Activated CD4-positive, alpha-beta memory T cell treated with anti-CD3 and anti-CD28 coated beads, Interleukin-2, amount 10 ng/mL, durations not matched to agents 7 days and 5 days (primary cell): ENCODE results near the gene HERC6. TPM values are rescaled to one million over a fixed set of nuclear protein-coding genes. Genes with fewer than 3 reads are reported as not detected.

Source experiments
- CTCF ChIA-PET: fragments of 350-600 bp; sonication (Branson Sonifier 250); formaldehyde crosslinking; loops from one replicate; lab custom pipeline; 2021; ENCODE audit warnings: antibody characterized with exemption, inconsistent platforms; lab: Charles Lee
- POLR2A ChIA-PET: fragments of 350-600 bp; sonication (Branson Sonifier 250); formaldehyde crosslinking; loops from one replicate; lab custom pipeline; 2021; ENCODE audit warnings: antibody characterized with exemption; lab: Charles Lee
- DNase-seq: peaks from one replicate; pipeline ENCODE4 v3.0.0-alpha.2; 2020
- H3K27ac Mint-ChIP-seq: one replicate; pipeline ENCODE4 v1.8.0; 2021; ENCODE audit warnings: mild to moderate bottlenecking, mixed read lengths
- H3K27me3 Mint-ChIP-seq: one replicate; pipeline ENCODE4 v1.8.0; 2021; ENCODE audit warnings: mixed read lengths
- H3K36me3 Mint-ChIP-seq: one replicate; pipeline ENCODE4 v1.8.0; 2021; ENCODE audit warnings: low read depth, mixed read lengths
- H3K4me1 Mint-ChIP-seq: one replicate; pipeline ENCODE4 v1.8.0; 2021; ENCODE audit warnings: mixed read lengths
- H3K4me3 Mint-ChIP-seq: one replicate; pipeline ENCODE4 v1.8.0; 2021; ENCODE audit warnings: mild to moderate bottlenecking, mixed read lengths
- H3K9me3 Mint-ChIP-seq: one replicate; pipeline ENCODE4 v1.8.0; 2021; ENCODE audit warnings: mixed read lengths
- total RNA-seq, 2 experiments: library from RNA; stranded (reverse); gene quantifications; one replicate each; pipeline ENCODE4 v1.2.3, GENCODE V29; 2021

HERC6 gene
- total RNA-seq, 2 experiments from 2014 or later, result 47.5 to 49.0 TPM

GRCh38 chr4:88398381-88398780 is 19.7 kb downstream of the HERC6 start:
- POLR2A ChIA-PET, result no interaction called here

GRCh38 chr4:88409206-88409605 is 30.6 kb downstream of the HERC6 start:
- Mint-ChIP-seq H3K36me3 (peaks cover 77% of the 10 kb centered on the region), H3K27ac (no peak overlapping the region), H3K4me1 (peaks cover 7% of the 10 kb centered on the region), H3K4me3 (no peak overlapping the region), H3K27me3 (no peaks in the 10 kb centered on the region), H3K9me3 (no peaks in the 10 kb centered on the region)
- no peak for DNase-seq
- POLR2A ChIA-PET, result no interaction called here
- CTCF ChIA-PET, result no interaction called here

More at GRCh38 chr4:88398381-88398780, 19.7 kb downstream of the HERC6 start:
- H3K27ac Mint-ChIP-seq, result no peak overlapping the region
- CTCF ChIA-PET, result no interaction called here
- no peak for DNase-seq
- H3K4me3 Mint-ChIP-seq, result no peak overlapping the region
- H3K27me3 Mint-ChIP-seq, result no peaks in the 10 kb centered on the region
- peaks cover 41% of the 10 kb centered on the region for H3K36me3 Mint-ChIP-seq
- H3K9me3 Mint-ChIP-seq, result no peaks in the 10 kb centered on the region
- no peaks in the 10 kb centered on the region for H3K4me1 Mint-ChIP-seq

- Mint-ChIP-seq H3K4me3 (no peak overlapping the region), H3K27ac (no peak overlapping the region), H3K4me1 (peaks cover 7% of the 10 kb centered on the region), H3K9me3 (no peaks in the 10 kb centered on the region), H3K36me3 (peaks cover 79% of the 10 kb centered on the region), H3K27me3 (no peaks in the 10 kb centered on the region)
- ChIA-PET CTCF (no interaction called here), POLR2A (interaction anchor here (1.6 kb wide), 1 partner anchor 47 kb away, joined by 5 read pairs; the partner anchor contains the start of gene HERC5)
- no peak for DNase-seq
Observed at GRCh38 chr4:88409789-88410188, 31.1 kb downstream of the HERC6 start.

- Mint-ChIP-seq H3K4me1 (peaks cover 7% of the 10 kb centered on the region), H3K9me3 (no peaks in the 10 kb centered on the region)
- POLR2A ChIA-PET, result interaction anchor here (1.3 kb wide), 1 partner anchor 33 kb away, joined by 3 read pairs; the partner anchor contains the start of gene HERC6
Observed at GRCh38 chr4:88411491-88412096, 32.9 kb downstream of the HERC6 start.

GRCh38 chr4:88413801-88414200 is 35.1 kb downstream of the HERC6 start:
- no peaks in the 10 kb centered on the region for H3K27me3 Mint-ChIP-seq
- ChIA-PET CTCF (no interaction called here), POLR2A (no interaction called here)
- no peaks in the 10 kb centered on the region for H3K9me3 Mint-ChIP-seq
- H3K27ac Mint-ChIP-seq, result no peak overlapping the region
- peaks cover 7% of the 10 kb centered on the region for H3K4me1 Mint-ChIP-seq
- H3K4me3 Mint-ChIP-seq, result no peak overlapping the region
- peaks cover 80% of the 10 kb centered on the region for H3K36me3 Mint-ChIP-seq
- no peak for DNase-seq

More at GRCh38 chr4:88411491-88412096, 32.9 kb downstream of the HERC6 start:
- no peak for DNase-seq
- H3K27ac Mint-ChIP-seq, result no peak overlapping the region
- no peaks in the 10 kb centered on the region for H3K27me3 Mint-ChIP-seq
- CTCF ChIA-PET, result no interaction called here
- no peak overlapping the region for H3K4me3 Mint-ChIP-seq
- H3K36me3 Mint-ChIP-seq, result peaks cover 78% of the 10 kb centered on the region

GRCh38 chr4:88414755-88415154 is 36.1 kb downstream of the HERC6 start:
- CTCF ChIA-PET, result no interaction called here
- Mint-ChIP-seq H3K36me3 (peaks cover 78% of the 10 kb centered on the region), H3K27ac (no peak overlapping the region)

GRCh38 chr4:88415982-88416381 is 37.3 kb downstream of the HERC6 start:
- no peak overlapping the region for H3K27ac Mint-ChIP-seq
- peaks cover 7% of the 10 kb centered on the region for H3K4me1 Mint-ChIP-seq
- CTCF ChIA-PET, result no interaction called here
- no peaks in the 10 kb centered on the region for H3K9me3 Mint-ChIP-seq
- H3K4me3 Mint-ChIP-seq, result no peak overlapping the region
- H3K27me3 Mint-ChIP-seq, result no peaks in the 10 kb centered on the region
- POLR2A ChIA-PET, result no interaction called here
- no peak for DNase-seq
- peaks cover 68% of the 10 kb centered on the region for H3K36me3 Mint-ChIP-seq

More at GRCh38 chr4:88414755-88415154, 36.1 kb downstream of the HERC6 start:
- Mint-ChIP-seq H3K4me3 (no peak overlapping the region), H3K9me3 (no peaks in the 10 kb centered on the region), H3K27me3 (no peaks in the 10 kb centered on the region), H3K4me1 (peaks cover 7% of the 10 kb centered on the region)
- DNase-seq, result no peak
- POLR2A ChIA-PET, result no interaction called here

GRCh38 chr4:88418411-88418810 is 39.8 kb downstream of the HERC6 start:
- H3K27me3 Mint-ChIP-seq, result no peaks in the 10 kb centered on the region
- no peak for DNase-seq
- ChIA-PET POLR2A (no interaction called here), CTCF (no interaction called here)
- H3K36me3 Mint-ChIP-seq, result peaks cover 71% of the 10 kb centered on the region
- no peaks in the 10 kb centered on the region for H3K9me3 Mint-ChIP-seq
- H3K4me3 Mint-ChIP-seq, result no peak overlapping the region
- no peak overlapping the region for H3K27ac Mint-ChIP-seq
- H3K4me1 Mint-ChIP-seq, result peaks cover 3% of the 10 kb centered on the region

GRCh38 chr4:88419874-88420273 is 41.2 kb downstream of the HERC6 start:
- no peaks in the 10 kb centered on the region for H3K27me3 Mint-ChIP-seq
- H3K9me3 Mint-ChIP-seq, result no peaks in the 10 kb centered on the region
- no peak overlapping the region for H3K27ac Mint-ChIP-seq
- H3K4me1 Mint-ChIP-seq, result peaks cover 3% of the 10 kb centered on the region
- no peak overlapping the region for H3K4me3 Mint-ChIP-seq
- peaks cover 67% of the 10 kb centered on the region for H3K36me3 Mint-ChIP-seq
- CTCF ChIA-PET, result no interaction called here
- no peak for DNase-seq
- POLR2A ChIA-PET, result no interaction called here

- H3K9me3 Mint-ChIP-seq, result no peaks in the 10 kb centered on the region
- ChIA-PET CTCF (no interaction called here), POLR2A (no interaction called here)
- no peak for DNase-seq
- H3K27ac Mint-ChIP-seq, result no peak overlapping the region
- H3K27me3 Mint-ChIP-seq, result no peaks in the 10 kb centered on the region
- peaks cover 64% of the 10 kb centered on the region for H3K36me3 Mint-ChIP-seq
- no peak overlapping the region for H3K4me3 Mint-ChIP-seq
- H3K4me1 Mint-ChIP-seq, result peaks cover 3% of the 10 kb centered on the region
Observed at GRCh38 chr4:88420844-88421243, 42.2 kb downstream of the HERC6 start.

- Mint-ChIP-seq H3K27me3 (no peaks in the 10 kb centered on the region), H3K27ac (no peak overlapping the region), H3K9me3 (no peaks in the 10 kb centered on the region), H3K4me3 (no peak overlapping the region), H3K4me1 (peaks cover 3% of the 10 kb centered on the region), H3K36me3 (peaks cover 66% of the 10 kb centered on the region)
- DNase-seq, result no peak
- CTCF ChIA-PET, result interaction anchor here (0.7 kb wide), 1 partner anchor 19 kb away, joined by 4 read pairs; no protein-coding TSS in a partner anchor
- POLR2A ChIA-PET, result no interaction called here
Observed at GRCh38 chr4:88422403-88422802, 43.8 kb downstream of the HERC6 start.

- POLR2A ChIA-PET, result no interaction called here
- no peak for DNase-seq
- H3K36me3 Mint-ChIP-seq, result peaks cover 66% of the 10 kb centered on the region
- H3K4me1 Mint-ChIP-seq, result no peaks in the 10 kb centered on the region
- no peak overlapping the region for H3K27ac Mint-ChIP-seq
- CTCF ChIA-PET, result no interaction called here
- no peak overlapping the region for H3K4me3 Mint-ChIP-seq
- H3K9me3 Mint-ChIP-seq, result peaks cover 4% of the 10 kb centered on the region
- no peaks in the 10 kb centered on the region for H3K27me3 Mint-ChIP-seq
Observed at GRCh38 chr4:88429401-88429800, 50.7 kb downstream of the HERC6 start.

- ChIA-PET POLR2A (interaction anchor here (0.7 kb wide), 1 partner anchor 903 kb away, joined by 3 read pairs; no protein-coding TSS in a partner anchor), CTCF (interaction anchor here (0.6 kb wide), 1 partner anchor 175 kb away, joined by 3 read pairs; no protein-coding TSS in a partner anchor)
- Mint-ChIP-seq H3K27ac (no peak overlapping the region), H3K9me3 (peaks cover 4% of the 10 kb centered on the region), H3K4me1 (peaks cover 5% of the 10 kb centered on the region), H3K27me3 (no peaks in the 10 kb centered on the region), H3K4me3 (no peak overlapping the region), H3K36me3 (peaks cover 68% of the 10 kb centered on the region)
- no peak for DNase-seq
Observed at GRCh38 chr4:88435987-88436693, 57.5 kb downstream of the HERC6 start.
